Measurements from ENCODE around the gene KLHDC7B. TPM values are rescaled to one million over a fixed set of nuclear protein-coding genes. Genes with fewer than 3 reads are reported as not detected.
A peak's percentile ranks its signal among the peaks of the same experiment; 100 is the strongest.
"Not testable (repeated sequence)": the region's sequence is repeated elsewhere in the genome, so short reads cannot be mapped to it uniquely, and the experiment has no call there.

KLHDC7B gene
- total RNA-seq, 2 donors from 2014 or later, result 0.17 TPM; not detected in 1

- intact Hi-C loops (cut with DNase I, micrococcal nuclease), result no loop called here
- DNase-seq (no peak), ATAC-seq (no peak)
Measured at GRCh38 chr22:50516068-50516467, 29.6 kb upstream of the KLHDC7B start.

GRCh38 chr22:50516891-50517290, 28.8 kb upstream of the KLHDC7B start:
- DNase-seq, result no peak
- intact Hi-C loops (cut with DNase I, micrococcal nuclease), result no loop called here
- ATAC-seq, result no peak

GRCh38 chr22:50517495-50518260, 28.0 kb upstream of the KLHDC7B start:
- intact Hi-C loops (cut with DNase I, micrococcal nuclease), result no loop called here
- ATAC-seq (no peak), DNase-seq (no peak)

GRCh38 chr22:50518606-50519005, 27.1 kb upstream of the KLHDC7B start:
- ATAC-seq (no peak), DNase-seq (no peak)
- intact Hi-C loops (cut with DNase I, micrococcal nuclease), result no loop called here

- intact Hi-C loops (cut with DNase I, micrococcal nuclease), result no loop called here
Measured at GRCh38 chr22:50519151-50519550, 26.5 kb upstream of the KLHDC7B start.

DNA sequence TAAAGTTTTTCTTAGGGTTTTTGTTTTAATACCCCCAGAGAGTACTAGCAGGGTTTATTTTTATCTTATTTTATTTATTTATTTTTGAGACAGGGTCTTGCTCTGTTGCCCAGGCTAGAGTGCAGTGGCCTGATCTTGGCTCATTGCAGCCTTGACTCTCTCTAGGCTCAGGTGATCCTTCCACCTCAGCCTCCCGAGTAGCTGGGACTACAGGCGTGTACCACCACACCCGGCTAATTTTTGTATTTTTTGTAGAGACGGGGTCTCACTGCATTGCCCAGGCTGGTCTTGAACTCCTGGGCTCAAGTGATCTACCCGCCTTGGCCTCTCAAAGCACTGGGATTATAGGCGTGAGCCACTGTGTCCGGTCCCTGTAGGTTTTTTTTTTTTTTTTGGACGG, 25.5 kb upstream of the KLHDC7B start:
- intact Hi-C loops (cut with DNase I, micrococcal nuclease); DNase-seq; ATAC-seq: not testable (repeated sequence)

More at GRCh38 chr22:50519151-50519550, 26.5 kb upstream of the KLHDC7B start:
- DNase-seq (no peak), ATAC-seq (no peak)

DNA sequence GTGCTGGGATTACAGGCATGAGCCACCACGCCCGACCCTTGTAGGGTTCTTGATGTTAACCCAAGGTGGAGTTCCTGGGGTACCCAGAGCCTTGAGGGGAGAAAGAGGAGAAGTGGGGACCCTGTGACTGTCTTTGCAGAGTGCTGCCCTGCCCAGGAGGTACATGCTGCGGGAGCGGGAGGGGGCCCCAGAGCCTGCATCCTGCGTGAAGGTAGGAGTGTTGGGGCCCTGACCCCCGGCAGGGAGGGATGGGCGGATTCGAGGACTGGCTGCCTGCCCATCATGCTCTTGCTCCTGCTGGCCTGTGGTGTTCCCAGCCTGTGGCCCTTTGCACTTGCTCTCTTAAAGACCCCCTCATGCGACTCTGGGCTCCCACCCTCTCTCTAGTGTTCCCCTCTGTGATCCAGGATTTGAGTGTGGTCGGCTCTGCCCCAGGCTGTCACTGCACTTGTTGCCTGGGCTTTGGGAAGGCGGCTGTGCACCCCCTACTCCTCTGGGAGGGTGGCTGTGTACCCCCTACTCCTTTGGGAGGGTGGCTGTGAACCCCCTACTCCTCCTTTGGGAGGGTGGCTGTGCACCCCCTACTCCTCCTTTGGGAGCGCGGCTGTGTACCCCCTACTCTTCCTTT, 24.8 kb upstream of the KLHDC7B start:
- intact Hi-C loops (cut with DNase I, micrococcal nuclease), result no loop called here
- no peak for DNase-seq
- no peak for ATAC-seq

- intact Hi-C loops (cut with DNase I, micrococcal nuclease), result no loop called here
- DNase-seq (no peak), ATAC-seq (no peak)
Measured at GRCh38 chr22:50521710-50522109, 24.0 kb upstream of the KLHDC7B start.

DNA sequence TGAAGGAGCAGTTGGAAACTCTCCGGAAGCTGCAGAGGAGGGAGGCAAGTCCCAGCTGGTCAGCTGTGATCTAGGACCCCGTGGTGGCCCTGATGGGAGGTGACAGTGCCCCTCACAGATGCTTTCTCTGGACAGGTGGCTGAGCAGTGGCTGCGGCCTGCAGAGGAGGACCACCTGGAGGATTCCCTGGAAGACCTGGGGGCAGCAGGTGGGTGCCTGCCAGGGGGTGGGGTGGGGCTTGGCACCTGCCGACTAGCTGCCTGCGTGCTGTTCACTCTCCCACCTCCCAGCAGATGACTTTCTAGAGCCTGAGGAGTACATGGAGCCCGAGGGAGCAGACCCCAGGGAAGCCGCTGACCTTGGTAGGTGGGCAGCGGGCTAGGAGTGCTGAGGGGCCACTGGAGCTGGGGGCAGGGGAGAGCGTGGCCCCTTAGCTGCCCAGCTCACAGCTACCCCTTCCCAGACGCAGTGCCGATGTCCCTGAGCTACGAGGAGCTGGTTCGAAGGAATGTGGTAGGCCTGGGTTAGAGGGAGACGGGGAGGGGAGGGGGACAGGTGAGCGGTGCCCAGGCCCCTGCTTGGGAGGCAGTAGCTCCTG, 23.4 kb upstream of the KLHDC7B start:
- DNase-seq, result no peak
- intact Hi-C loops (cut with DNase I, micrococcal nuclease), result no loop called here
- ATAC-seq, result no peak

- intact Hi-C loops (cut with DNase I, micrococcal nuclease), result no loop called here
- ATAC-seq (no peak), DNase-seq (peak in 1 of 2 donors; percentile 14)
Measured at GRCh38 chr22:50522806-50523438, 22.8 kb upstream of the KLHDC7B start.

GRCh38 chr22:50523458-50523805, 22.3 kb upstream of the KLHDC7B start:
- no peak for ATAC-seq
- intact Hi-C loops (cut with DNase I, micrococcal nuclease), result no loop called here
- DNase-seq, result no peak

- ATAC-seq (peak; percentile 12), DNase-seq (peak; percentile 40 to 67)
- intact Hi-C loops (cut with DNase I, micrococcal nuclease), result no loop called here
Measured at GRCh38 chr22:50523806-50524675, 21.7 kb upstream of the KLHDC7B start.

- DNase-seq, result peak; percentile 81 to 82
- intact Hi-C loops (cut with DNase I, micrococcal nuclease), result no loop called here
- ATAC-seq, result peak; percentile 57
Measured at GRCh38 chr22:50524676-50525103, 21.0 kb upstream of the KLHDC7B start.

DNA sequence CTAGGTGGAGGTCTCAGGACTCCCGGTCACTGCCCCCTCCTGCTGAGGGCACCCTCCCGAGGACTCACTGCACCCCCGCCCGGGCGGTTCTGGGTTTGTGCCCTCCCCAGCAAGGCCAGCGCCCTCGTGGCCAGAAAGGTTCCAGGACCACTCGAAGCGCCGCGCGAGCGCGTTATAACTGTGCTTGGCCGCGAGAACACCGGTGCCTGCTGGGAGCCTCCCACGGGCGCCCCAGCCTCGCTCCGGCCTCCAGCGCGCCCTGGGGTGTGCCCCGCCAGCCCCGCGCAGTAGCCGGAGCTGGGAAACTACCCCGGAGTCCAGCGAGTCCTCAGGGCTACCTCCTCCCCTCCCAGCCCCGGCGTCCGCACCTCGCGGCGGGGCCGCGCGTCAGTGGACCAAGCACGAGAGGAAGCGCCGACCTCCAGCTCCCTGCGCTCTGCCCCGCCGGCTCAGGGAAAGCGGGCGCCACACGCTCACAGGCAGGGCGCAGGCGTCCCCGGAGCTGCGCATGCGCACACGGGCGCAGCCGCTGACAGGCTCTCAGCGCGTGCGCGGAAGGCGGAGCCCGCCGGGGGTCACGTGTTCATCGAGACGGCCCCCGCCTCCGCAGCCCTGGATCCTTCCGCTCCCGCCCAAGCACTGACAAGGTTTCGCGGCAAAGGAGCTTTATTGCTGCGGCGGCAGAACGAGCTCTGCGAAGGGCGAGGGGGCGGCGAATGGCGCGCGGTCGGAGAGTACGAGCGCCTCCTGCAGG, 20.4 kb upstream of the KLHDC7B start, which contains the start of gene SCO2:
Gene SCO2 (minus strand): TSS at position 495 of the 754 bp plus-strand sequence. CDS start 1,187 bp downstream, outside the sequence.
- ATAC-seq (peak; percentile 54), DNase-seq (peak; percentile 96 to 98)
- intact Hi-C loops (cut with DNase I, micrococcal nuclease), result no loop called here

DNA sequence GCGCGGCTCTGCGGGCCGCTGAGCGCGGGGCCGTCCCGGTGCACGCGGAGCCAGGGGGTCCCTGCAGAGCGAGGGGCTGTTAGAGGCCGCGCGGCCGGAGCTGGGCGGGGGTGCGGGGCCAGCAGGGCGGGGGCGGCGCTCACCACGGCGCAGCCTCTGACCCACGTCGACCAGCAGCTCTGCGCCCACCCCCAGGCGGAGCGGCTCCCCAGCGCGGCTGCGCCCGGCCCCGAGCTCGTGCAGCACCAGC, 19.9 kb upstream of the KLHDC7B start:
- no peak for ATAC-seq
- no peak for DNase-seq
- intact Hi-C loops (cut with DNase I, micrococcal nuclease), result no loop called here

GRCh38 chr22:50526108-50526833, 19.4 kb upstream of the KLHDC7B start:
- DNase-seq (peak; percentile 87 to 89), ATAC-seq (peak; percentile 26)
- intact Hi-C loops (cut with DNase I, micrococcal nuclease), result no loop called here
